ENCODE measurements around the gene PDGFRA.
"Not testable (repeated sequence)": the region's sequence is repeated elsewhere in the genome, so short reads cannot be mapped to it uniquely, and the experiment has no call there.

Gene PDGFRA

GRCh38 chr4:54228056-54228527, 1.0 kb upstream of the PDGFRA start:
- DNase-seq, result peak; percentile 91

- no peak for DNase-seq
Measured at GRCh38 chr4:54228546-54228945, 547 bp upstream of the PDGFRA start.

GRCh38 chr4:54229631-54230483, 764 bp downstream of the PDGFRA start:
- peak; percentile 73 for DNase-seq

- peak; percentile 74 for DNase-seq
Measured at GRCh38 chr4:54230484-54231418, 1.7 kb downstream of the PDGFRA start.

- DNase-seq, result peak; percentile 43
Measured at GRCh38 chr4:54231419-54231767, 2.3 kb downstream of the PDGFRA start.

- peak; percentile 77 for DNase-seq
Measured at GRCh38 chr4:54231768-54232688, 2.9 kb downstream of the PDGFRA start.

- DNase-seq, result peak; percentile 88
Measured at GRCh38 chr4:54233277-54233696, 4.2 kb downstream of the PDGFRA start.

GRCh38 chr4:54233697-54234496, 4.8 kb downstream of the PDGFRA start:
- DNase-seq, result peak; percentile 78

GRCh38 chr4:54234497-54235205, 5.6 kb downstream of the PDGFRA start:
- no peak for DNase-seq

- not testable (repeated sequence) for DNase-seq
Measured at GRCh38 chr4:54236316-54236715, 7.2 kb downstream of the PDGFRA start.

GRCh38 chr4:54237770-54238169, 8.7 kb downstream of the PDGFRA start:
- DNase-seq, result no peak

GRCh38 chr4:54238389-54238788, 9.3 kb downstream of the PDGFRA start:
- no peak for DNase-seq

GRCh38 chr4:54241268-54241823, 12.3 kb downstream of the PDGFRA start:
- DNase-seq, result not testable (repeated sequence)

- DNase-seq, result not testable (repeated sequence)
Measured at GRCh38 chr4:54243541-54243940, 14.4 kb downstream of the PDGFRA start.

GRCh38 chr4:54252312-54252711, 23.2 kb downstream of the PDGFRA start:
- DNase-seq, result not testable (repeated sequence)

GRCh38 chr4:54254116-54254914, 25.2 kb downstream of the PDGFRA start:
- DNase-seq, result no peak

GRCh38 chr4:54254915-54255246, 25.8 kb downstream of the PDGFRA start:
- DNase-seq, result no peak

- DNase-seq, result no peak
Measured at GRCh38 chr4:54255881-54256280, 26.8 kb downstream of the PDGFRA start.
